ENCODE measurements around the gene STIM2. TPM values are rescaled to one million over a fixed set of nuclear protein-coding genes. Genes with fewer than 3 reads are reported as not detected.

Gene STIM2
- polyA plus RNA-seq, 1 donor (not counting 4 experiments of a cell fraction or from before 2014, with no cell fraction given) = 20.7 TPM

- TF ChIP-seq CTCF (optimal IDR thresholded peaks at IDR 0.05 in 1 of 3, IDR thresholded peaks at IDR 0.05 in 1 of 3, conservative IDR thresholded peaks at IDR 0.05 in 1 of 3; ENCODE audit: extremely low read depth in 1 of 3, insufficient read depth in 2 of 3, low read length in 3 of 3) (no peak), EZH2 (IDR thresholded peaks at IDR 0.05; ENCODE audit: low read length) (no peak)
- Histone ChIP-seq H3K9me1 (ENCODE audit: control insufficient read depth, extremely low read depth, insufficient read depth, low read length) (no peaks in the 10 kb centered on the region), H3K36me3 (ENCODE audit: control insufficient read depth in 2 of 2, extremely low read depth in 1 of 2, insufficient read depth in 2 of 2, low read length in 2 of 2) (no peaks in the 10 kb centered on the region), H2AFZ (ENCODE audit: control insufficient read depth, low read length) (no peak overlapping the region), H3K4me2 (ENCODE audit: control insufficient read depth, extremely low read depth, insufficient read depth, low read depth, low read length) (no peak overlapping the region), H3K4me3 (ENCODE audit: control insufficient read depth in 2 of 3, extremely low read depth in 1 of 3, insufficient read depth in 2 of 3, low read depth in 1 of 3, low read length in 3 of 3) (no peak overlapping the region), H3K9me3 (ENCODE audit: control insufficient read depth, low read depth, low read length) (no peaks in the 10 kb centered on the region), H3K9ac (ENCODE audit: control insufficient read depth, extremely low read depth, insufficient read depth, low read length) (no peak overlapping the region), H3K4me1 (ENCODE audit: control insufficient read depth, extremely low read depth, insufficient read depth, low read length) (no peaks in the 10 kb centered on the region), H3K27ac (ENCODE audit: control insufficient read depth, insufficient read depth, low read length) (no peak overlapping the region), H3K79me2 (ENCODE audit: control insufficient read depth, insufficient read depth, low read length) (no peaks in the 10 kb centered on the region), H3K27me3 (ENCODE audit: control insufficient read depth, extremely low read depth, insufficient read depth, low read length) (no peaks in the 10 kb centered on the region), H4K20me1 (ENCODE audit: control insufficient read depth, extremely low read depth, insufficient read depth, low read length) (no peaks in the 10 kb centered on the region)
- dilution Hi-C loops (cut with MboI; ENCODE audit: extremely low pct_ligation_motif_present, low sequenced_read_pairs) = no loop called here
- DNase-seq (ENCODE audit: low read depth, low spot score) = no peak
- no peak for FAIRE-seq
These were observed 130.4 kb downstream of the STIM2 start for GRCh38 chr4:26991057-26991456.

GRCh38 chr4:26992657-26993361 is 132.2 kb downstream of the STIM2 start:
- Histone ChIP-seq H3K27me3 (ENCODE audit: control insufficient read depth, extremely low read depth, insufficient read depth, low read length) (no peaks in the 10 kb centered on the region), H3K4me1 (ENCODE audit: control insufficient read depth, extremely low read depth, insufficient read depth, low read length) (no peaks in the 10 kb centered on the region), H3K9ac (ENCODE audit: control insufficient read depth, extremely low read depth, insufficient read depth, low read length) (no peak overlapping the region), H3K27ac (ENCODE audit: control insufficient read depth, insufficient read depth, low read length) (no peak overlapping the region), H3K4me3 (ENCODE audit: control insufficient read depth in 2 of 3, extremely low read depth in 1 of 3, insufficient read depth in 2 of 3, low read depth in 1 of 3, low read length in 3 of 3) (no peak overlapping the region), H3K9me3 (ENCODE audit: control insufficient read depth, low read depth, low read length) (no peaks in the 10 kb centered on the region), H3K4me2 (ENCODE audit: control insufficient read depth, extremely low read depth, insufficient read depth, low read depth, low read length) (no peak overlapping the region), H4K20me1 (ENCODE audit: control insufficient read depth, extremely low read depth, insufficient read depth, low read length) (no peaks in the 10 kb centered on the region), H3K36me3 (ENCODE audit: control insufficient read depth in 2 of 2, extremely low read depth in 1 of 2, insufficient read depth in 2 of 2, low read length in 2 of 2) (no peaks in the 10 kb centered on the region), H2AFZ (ENCODE audit: control insufficient read depth, low read length) (no peak overlapping the region), H3K79me2 (ENCODE audit: control insufficient read depth, insufficient read depth, low read length) (no peaks in the 10 kb centered on the region), H3K9me1 (ENCODE audit: control insufficient read depth, extremely low read depth, insufficient read depth, low read length) (no peaks in the 10 kb centered on the region)
- DNase-seq (ENCODE audit: low read depth, low spot score) = no peak
- TF ChIP-seq CTCF (optimal IDR thresholded peaks at IDR 0.05 in 1 of 3, IDR thresholded peaks at IDR 0.05 in 1 of 3, conservative IDR thresholded peaks at IDR 0.05 in 1 of 3; ENCODE audit: extremely low read depth in 1 of 3, insufficient read depth in 2 of 3, low read length in 3 of 3) (no peak), EZH2 (IDR thresholded peaks at IDR 0.05; ENCODE audit: low read length) (no peak)
- dilution Hi-C loops (cut with MboI; ENCODE audit: extremely low pct_ligation_motif_present, low sequenced_read_pairs) = no loop called here
- no peak for FAIRE-seq

Measured in keratinocyte (primary cell).